ENCODE data around the gene PPIL1. TPM values are rescaled to one million over a fixed set of nuclear protein-coding genes. Genes with fewer than 3 reads are reported as not detected.

PPIL1 gene
- total and polyA plus RNA-seq, 3 experiments from 2014 or later, result 23.3 to 68.8 (median 66.6) TPM

GRCh38 chr6:36888115-36888643, 13.6 kb upstream of the PPIL1 start:
- CTCF ChIA-PET, result interaction anchor here (0.9 to 2.5 kb wide), 2 partner anchors 13 to 130 kb away, joined by 4 to 12 read pairs; partner anchors contain the start of gene PPIL1
- Mint-ChIP-seq H3K27me3 (no peaks in the 10 kb centered on the region), H3K4me3 (peak overlapping the region in 3 of 7 donors; percentile 3 to 49 (median 12)), H3K27ac (peak overlapping the region in 2 of 8 donors; percentile 33 to 84), H3K9me3 (no peaks in the 10 kb centered on the region), H3K4me1 (peaks cover 32 to 61% (median 60%) of the 10 kb centered on the region in 3 donors), H3K36me3 (peaks cover 0 to 20% (median 5%) of the 10 kb centered on the region in 3 donors)
- no peak for DNase-seq
- Histone ChIP-seq H3K27ac (ENCODE audit: low read depth, low read length) (peak overlapping the region; percentile 82), H3K4me1 (ENCODE audit: insufficient read depth, low read length) (peaks cover 34% of the 10 kb centered on the region), H3K4me3 (ENCODE audit: low read length) (no peak overlapping the region), H3K27me3 (ENCODE audit: insufficient read depth, low read length, poor library complexity, severe bottlenecking) (no peaks in the 10 kb centered on the region), H3K36me3 (ENCODE audit: insufficient read depth, low read length) (no peaks in the 10 kb centered on the region), H3K9me3 (ENCODE audit: low read length) (no peaks in the 10 kb centered on the region)
- POLR2A ChIA-PET, result interaction anchor here (0.6 to 1.1 kb wide), 2 partner anchors 13 to 279 kb away, joined by 4 to 7 read pairs; no protein-coding TSS in a partner anchor

- peaks cover 0 to 11% (median 5%) of the 10 kb centered on the region in 3 donors for H3K36me3 Mint-ChIP-seq
- no peaks in the 10 kb centered on the region for H3K9me3 Mint-ChIP-seq
- peak overlapping the region; percentile 15 to 96 (median 86) for H3K27ac Mint-ChIP-seq
- DNase-seq, result no peak
- CTCF ChIA-PET, result no interaction called here
- peaks cover 34% of the 10 kb centered on the region for H3K4me1 ChIP-seq (ENCODE audit: insufficient read depth, low read length)
- peak overlapping the region; percentile 79 to 96 (median 91) for H3K4me3 Mint-ChIP-seq
- peak overlapping the region; percentile 82 for H3K27ac ChIP-seq (ENCODE audit: low read depth, low read length)
- POLR2A ChIA-PET, result no interaction called here
- peaks cover 32 to 55% (median 55%) of the 10 kb centered on the region in 3 donors for H3K4me1 Mint-ChIP-seq
- H3K4me3 ChIP-seq (ENCODE audit: low read length), result peak overlapping the region; percentile 72
- no peaks in the 10 kb centered on the region for H3K36me3 ChIP-seq (ENCODE audit: insufficient read depth, low read length)
- H3K27me3 ChIP-seq (ENCODE audit: insufficient read depth, low read length, poor library complexity, severe bottlenecking), result no peaks in the 10 kb centered on the region
- no peaks in the 10 kb centered on the region for H3K9me3 ChIP-seq (ENCODE audit: low read length)
- H3K27me3 Mint-ChIP-seq, result no peaks in the 10 kb centered on the region
Measured at GRCh38 chr6:36886950-36887618, 12.5 kb upstream of the PPIL1 start.

GRCh38 chr6:36885461-36886401, 11.1 kb upstream of the PPIL1 start, which contains the start of gene C6orf89:
Gene C6orf89, plus strand, starts transcription at chr6:36885952. Its CDS starts 13,493 bp downstream, at chr6:36899445.
- H3K36me3 ChIP-seq (ENCODE audit: insufficient read depth, low read length), result no peaks in the 10 kb centered on the region
- peaks cover 34% of the 10 kb centered on the region for H3K4me1 ChIP-seq (ENCODE audit: insufficient read depth, low read length)
- H3K9me3 ChIP-seq (ENCODE audit: low read length), result no peaks in the 10 kb centered on the region
- Mint-ChIP-seq H3K27me3 (no peaks in the 10 kb centered on the region), H3K4me3 (peak within 1 kb of the TSS; percentile 79 to 96 (median 91)), H3K4me1 (peaks cover 32 to 50% (median 50%) of the 10 kb centered on the region in 3 donors), H3K9me3 (no peaks in the 10 kb centered on the region), H3K36me3 (peaks cover 0 to 3% (median 2%) of the 10 kb centered on the region in 3 donors), H3K27ac (peak within 1 kb of the TSS; percentile 84 to 97 (median 96))
- no peaks in the 10 kb centered on the region for H3K27me3 ChIP-seq (ENCODE audit: insufficient read depth, low read length, poor library complexity, severe bottlenecking)
- peak within 1 kb of the TSS; percentile 82 for H3K27ac ChIP-seq (ENCODE audit: low read depth, low read length)
- ChIA-PET CTCF (interaction anchor here (0.6 to 5.0 kb wide), 32 partner anchors 9 to 337 kb away, joined by 3 to 93 read pairs (median 4); partner anchors contain the start of genes MTCH1 and PPIL1), POLR2A (interaction anchor here (1.1 to 2.4 kb wide), 6 partner anchors 12 to 285 kb away, joined by 3 to 21 read pairs (median 10); partner anchors contain the start of genes MTCH1 and PPIL1)
- peak; percentile 95 to 99 (median 97) for DNase-seq
- H3K4me3 ChIP-seq (ENCODE audit: low read length), result peak within 1 kb of the TSS; percentile 72

- H3K9me3 Mint-ChIP-seq, result no peaks in the 10 kb centered on the region
- Histone ChIP-seq H3K4me1 (ENCODE audit: insufficient read depth, low read length) (peaks cover 34% of the 10 kb centered on the region), H3K4me3 (ENCODE audit: low read length) (no peak overlapping the region), H3K27me3 (ENCODE audit: insufficient read depth, low read length, poor library complexity, severe bottlenecking) (no peaks in the 10 kb centered on the region), H3K36me3 (ENCODE audit: insufficient read depth, low read length) (no peaks in the 10 kb centered on the region), H3K27ac (ENCODE audit: low read depth, low read length) (no peak overlapping the region), H3K9me3 (ENCODE audit: low read length) (no peaks in the 10 kb centered on the region)
- peaks cover 0 to 3% (median 2%) of the 10 kb centered on the region in 3 donors for H3K36me3 Mint-ChIP-seq
- peak overlapping the region in 6 of 8 donors; percentile 35 to 97 (median 72) for H3K27ac Mint-ChIP-seq
- CTCF ChIA-PET, result interaction anchor here (0.7 to 5.0 kb wide), 20 partner anchors 11 to 328 kb away, joined by 3 to 93 read pairs (median 5); partner anchors contain the start of genes MTCH1 and PPIL1
- POLR2A ChIA-PET, result interaction anchor here (1.1 to 2.4 kb wide), 3 partner anchors 11 to 123 kb away, joined by 3 to 21 read pairs (median 3); partner anchors contain the start of gene PPIL1
- peaks cover 32 to 45% (median 44%) of the 10 kb centered on the region in 3 donors for H3K4me1 Mint-ChIP-seq
- H3K27me3 Mint-ChIP-seq, result peaks cover 0 to 3% of the 10 kb centered on the region in 2 donors
- no peak for DNase-seq
- peak overlapping the region in 2 of 7 donors; percentile 32 for H3K4me3 Mint-ChIP-seq
Measured at GRCh38 chr6:36884610-36885009, 10.0 kb upstream of the PPIL1 start.

- peaks cover 0 to 23% (median 5%) of the 10 kb centered on the region in 3 donors for H3K36me3 Mint-ChIP-seq
- ChIA-PET POLR2A (interaction anchor here (0.7 to 3.6 kb wide), 4 partner anchors 10 to 298 kb away, joined by 4 to 21 read pairs (median 10); partner anchors contain the start of genes C6orf89 and MTCH1), CTCF (interaction anchor here (1.0 to 6.0 kb wide), 8 partner anchors 9 to 334 kb away, joined by 4 to 63 read pairs (median 6); partner anchors contain the start of genes C6orf89, MTCH1 and PIM1)
- Histone ChIP-seq H3K9me3 (ENCODE audit: low read length) (no peaks in the 10 kb centered on the region), H3K36me3 (ENCODE audit: insufficient read depth, low read length) (no peaks in the 10 kb centered on the region), H3K27ac (ENCODE audit: low read depth, low read length) (peak overlapping the region; percentile 89), H3K4me1 (ENCODE audit: insufficient read depth, low read length) (peaks cover 24% of the 10 kb centered on the region), H3K27me3 (ENCODE audit: insufficient read depth, low read length, poor library complexity, severe bottlenecking) (peaks cover 3% of the 10 kb centered on the region), H3K4me3 (ENCODE audit: low read length) (peak overlapping the region; percentile 87)
- H3K27ac Mint-ChIP-seq, result peak overlapping the region; percentile 94 to 100 (median 99)
- H3K4me1 Mint-ChIP-seq, result peaks cover 30 to 41% (median 37%) of the 10 kb centered on the region in 3 donors
- H3K4me3 Mint-ChIP-seq, result peak overlapping the region; percentile 96 to 100 (median 100)
- no peak for DNase-seq
- H3K9me3 Mint-ChIP-seq, result no peaks in the 10 kb centered on the region
- peaks cover 13 to 25% of the 10 kb centered on the region in 2 donors for H3K27me3 Mint-ChIP-seq
Measured at GRCh38 chr6:36875250-36875633, 639 bp upstream of the PPIL1 start.

- peak overlapping the region; percentile 89 for H3K27ac ChIP-seq (ENCODE audit: low read depth, low read length)
- ChIA-PET POLR2A (interaction anchor here (0.6 to 3.6 kb wide), 3 partner anchors 11 to 298 kb away, joined by 3 to 21 read pairs (median 15); partner anchors contain the start of genes C6orf89 and MTCH1), CTCF (interaction anchor here (0.6 to 6.0 kb wide), 9 partner anchors 11 to 297 kb away, joined by 3 to 63 read pairs (median 4); partner anchors contain the start of genes C6orf89, MTCH1 and PIM1)
- Mint-ChIP-seq H3K27ac (peak overlapping the region; percentile 94 to 100 (median 99)), H3K9me3 (no peaks in the 10 kb centered on the region), H3K4me1 (peaks cover 37 to 49% (median 37%) of the 10 kb centered on the region in 3 donors), H3K4me3 (peak overlapping the region; percentile 96 to 100 (median 100)), H3K36me3 (peaks cover 0 to 33% (median 6%) of the 10 kb centered on the region in 3 donors), H3K27me3 (peaks cover 11 to 15% of the 10 kb centered on the region in 2 donors)
- H3K27me3 ChIP-seq (ENCODE audit: insufficient read depth, low read length, poor library complexity, severe bottlenecking), result peaks cover under 1% of the 10 kb centered on the region
- H3K4me1 ChIP-seq (ENCODE audit: insufficient read depth, low read length), result peaks cover 24% of the 10 kb centered on the region
- H3K4me3 ChIP-seq (ENCODE audit: low read length), result peak overlapping the region; percentile 87
- no peaks in the 10 kb centered on the region for H3K36me3 ChIP-seq (ENCODE audit: insufficient read depth, low read length)
- no peaks in the 10 kb centered on the region for H3K9me3 ChIP-seq (ENCODE audit: low read length)
- no peak for DNase-seq
Measured at GRCh38 chr6:36873612-36874442, 776 bp downstream of the PPIL1 start.
